GM12878 (cell line): Measurements from ENCODE around the gene SLC24A3.

ENCODE experiments used
- ATF3 ChIP-seq: IDR thresholded peaks from 2 replicates; pipeline ENCODE4 v1.6.1; 2011; ENCODE audit warnings: low read depth, mild to moderate bottlenecking, low read length, moderate library complexity, borderline replicate concordance; ENCODE audit errors: extremely low read depth
- CTCF ChIP-seq, 3 experiments: IDR thresholded peaks in 2 of 3; conservative IDR thresholded peaks in 1 of 3; 2 replicates each; pipeline ENCODE4 v1.5.1; 2011; ENCODE audit warnings: low read depth in 3 of 3, low read length in 3 of 3, mild to moderate bottlenecking in 3 of 3, control low read depth in 2 of 3, moderate library complexity in 2 of 3, inconsistent platforms in 1 of 3, mixed read lengths in 1 of 3; ENCODE audit not compliant: control insufficient read depth in 2 of 3, insufficient read depth in 1 of 3; ENCODE audit errors: extremely low read depth in 1 of 3
- NFYB ChIP-seq: IDR thresholded peaks from 2 replicates; pipeline ENCODE4 v1.6.1; 2011; ENCODE audit warnings: low read depth, mild to moderate bottlenecking, low read length, improper control_type of control experiment, moderate library complexity; ENCODE audit not compliant: insufficient read depth
- POLR2A ChIP-seq: IDR thresholded peaks from 2 replicates; pipeline ENCODE4 v1.6.1; 2011; ENCODE audit warnings: low read depth, mild to moderate bottlenecking, low read length
- RAD21 ChIP-seq: IDR thresholded peaks from 2 replicates; pipeline ENCODE4 v1.6.1; 2011; ENCODE audit warnings: mild to moderate bottlenecking, low read depth, low read length, moderate library complexity; ENCODE audit not compliant: insufficient read depth

- TF ChIP-seq RAD21 (no peak), NFYB (no peak), ATF3 (no peak), CTCF (IDR thresholded peaks at IDR 0.05 in 2 of 3, conservative IDR thresholded peaks at IDR 0.05 in 1 of 3; ENCODE audit: control insufficient read depth in 2 of 3, extremely low read depth in 1 of 3, insufficient read depth in 1 of 3, low read depth in 3 of 3, low read length in 3 of 3) (no peak), POLR2A (no peak)
Measured at GRCh38 chr20:19291818-19292132, 79.3 kb downstream of the SLC24A3 start.
